ENCODE measurements around the gene TRIM4. TPM values are rescaled to one million over a fixed set of nuclear protein-coding genes. Genes with fewer than 3 reads are reported as not detected.
"Not testable (repeated sequence)": the region's sequence is repeated elsewhere in the genome, so short reads cannot be mapped to it uniquely, and the experiment has no call there.

TRIM4 gene
- total RNA-seq, 2 experiments from 2014 or later, result 26.7 to 28.0 TPM

DNA sequence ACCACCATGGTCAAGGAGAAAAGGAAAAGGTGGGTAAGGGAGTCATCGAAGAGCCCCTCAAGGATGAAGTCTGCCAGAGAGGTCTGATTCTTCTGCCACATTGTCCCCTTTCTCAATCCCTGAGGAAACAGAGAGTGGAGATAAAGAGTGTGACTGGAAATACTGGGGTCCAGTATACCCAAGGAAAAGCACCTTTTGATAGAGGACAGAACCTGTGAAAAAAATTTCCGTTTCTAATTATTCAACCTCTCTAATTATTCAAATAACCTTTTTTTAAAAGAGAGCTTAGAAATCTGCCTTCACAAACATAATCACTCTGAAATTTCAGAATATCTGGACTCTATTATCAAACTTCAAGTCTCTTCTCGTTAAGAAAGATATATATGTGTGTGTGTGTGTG is 42.4 kb downstream of the TRIM4 start, which contains the start of gene OR2AE1:
Gene OR2AE1, minus strand, starts transcription at position 101 of the 400 bp plus-strand sequence. Its CDS starts 0 bp downstream, at position 101.
- Mint-ChIP-seq H3K4me1 (ENCODE audit: low read depth) (no peaks in the 10 kb centered on the region), H3K4me3 (no peak within 1 kb of the TSS)

DNA sequence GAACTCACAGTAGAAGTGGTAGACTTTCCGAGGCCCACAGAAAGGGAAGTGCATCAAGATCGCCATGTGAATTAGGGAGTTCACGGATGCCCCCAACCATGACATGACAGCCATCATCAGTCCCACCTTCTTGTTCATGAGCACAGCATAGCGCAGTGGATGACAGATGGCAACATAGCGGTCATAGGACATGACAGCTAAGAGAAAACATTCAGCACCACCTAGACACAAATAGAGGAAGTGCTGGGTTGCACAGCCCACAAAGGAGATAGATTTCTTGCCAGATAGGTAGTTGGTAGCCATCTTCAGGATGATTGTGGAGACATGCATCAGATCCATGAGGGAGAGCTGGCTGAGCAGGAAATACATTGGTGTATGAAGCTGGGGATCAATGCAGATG is 42.8 kb downstream of the TRIM4 start:
- DNase-seq (no peak), ATAC-seq (no peak)
- Mint-ChIP-seq H3K27me3 (ENCODE audit: low read depth) (no peaks in the 10 kb centered on the region), H3K9me3 (ENCODE audit: insufficient read depth) (no peaks in the 10 kb centered on the region), H3K4me3 (no peak overlapping the region), H3K36me3 (ENCODE audit: low read depth) (peaks cover 8% of the 10 kb centered on the region), H3K4me1 (ENCODE audit: low read depth) (no peaks in the 10 kb centered on the region), H3K27ac (no peak overlapping the region)
- CTCF ChIA-PET, result interaction anchor here (1.0 to 1.4 kb wide), 3 partner anchors 37 to 118 kb away, joined by 3 to 4 read pairs (median 3); no protein-coding TSS in a partner anchor
- POLR2A ChIA-PET, result no interaction called here

More for the DNA sequence above, 42.4 kb downstream of the TRIM4 start, which contains the start of gene OR2AE1:
- Mint-ChIP-seq H3K9me3 (ENCODE audit: insufficient read depth) (no peaks in the 10 kb centered on the region), H3K27ac (no peak within 1 kb of the TSS), H3K36me3 (ENCODE audit: low read depth) (peaks cover 8% of the 10 kb centered on the region), H3K27me3 (ENCODE audit: low read depth) (no peaks in the 10 kb centered on the region)
- POLR2A ChIA-PET, result no interaction called here
- CTCF ChIA-PET, result interaction anchor here (1.0 kb wide), 2 partner anchors 37 to 113 kb away, joined by 3 to 4 read pairs; no protein-coding TSS in a partner anchor
- ATAC-seq, result no peak
- DNase-seq, result no peak

DNA sequence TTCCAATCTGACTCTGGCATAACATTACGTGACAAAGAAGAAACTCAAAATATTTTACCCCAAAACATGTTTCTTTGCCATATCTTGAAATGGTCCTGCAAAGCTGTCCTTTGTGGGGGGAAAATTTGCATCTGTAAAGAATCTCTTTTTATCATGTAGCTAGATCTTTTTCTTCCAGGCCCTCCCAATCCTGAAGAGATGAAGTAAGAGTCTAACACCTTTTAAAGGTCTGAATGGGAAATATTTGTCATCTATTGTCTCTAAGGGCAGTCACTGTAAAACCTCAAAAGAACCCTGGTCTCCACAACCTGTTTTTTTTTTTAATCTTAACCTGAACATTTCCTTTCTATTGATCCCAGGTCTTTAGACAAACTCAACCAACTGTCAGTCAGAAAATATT is 51.1 kb downstream of the TRIM4 start:
- CTCF ChIA-PET, result no interaction called here
- POLR2A ChIA-PET, result no interaction called here
- H3K27ac Mint-ChIP-seq, result no peak overlapping the region

DNA sequence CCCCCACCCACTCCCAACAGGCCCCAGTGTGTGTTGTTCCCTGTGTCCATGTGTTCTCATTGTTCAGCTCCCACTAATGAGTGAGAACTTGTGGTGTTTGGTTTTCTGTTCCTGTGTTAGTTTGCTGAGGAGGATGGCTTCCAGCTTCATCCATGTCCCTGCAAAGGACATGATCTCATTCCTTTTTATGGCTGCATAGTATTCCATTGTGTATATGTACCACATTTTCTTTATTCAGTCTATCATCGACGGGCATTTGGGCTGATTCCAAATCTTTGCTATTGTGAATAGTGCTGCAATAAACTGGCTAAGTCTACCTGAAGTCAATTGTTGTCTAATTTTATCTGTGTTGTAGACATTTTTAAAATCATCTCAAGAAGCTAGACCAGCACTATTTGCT is 51.9 kb downstream of the TRIM4 start:
- H3K27ac Mint-ChIP-seq; POLR2A ChIA-PET; DNase-seq; ATAC-seq; H3K9me3 Mint-ChIP-seq (ENCODE audit: insufficient read depth); CTCF ChIA-PET; H3K4me3 Mint-ChIP-seq; H3K36me3 Mint-ChIP-seq (ENCODE audit: low read depth); H3K4me1 Mint-ChIP-seq (ENCODE audit: low read depth): not testable (repeated sequence)
- peaks cover 14% of the 10 kb centered on the region for H3K27me3 Mint-ChIP-seq (ENCODE audit: low read depth)

More for the DNA sequence above, 51.1 kb downstream of the TRIM4 start:
- DNase-seq (no peak), ATAC-seq (no peak)
- H3K36me3 Mint-ChIP-seq (ENCODE audit: low read depth), result peaks cover 1% of the 10 kb centered on the region
- H3K27me3 Mint-ChIP-seq (ENCODE audit: low read depth), result peaks cover 14% of the 10 kb centered on the region
- no peak overlapping the region for H3K4me3 Mint-ChIP-seq
- H3K9me3 Mint-ChIP-seq (ENCODE audit: insufficient read depth), result no peaks in the 10 kb centered on the region
- H3K4me1 Mint-ChIP-seq (ENCODE audit: low read depth), result no peaks in the 10 kb centered on the region

DNA sequence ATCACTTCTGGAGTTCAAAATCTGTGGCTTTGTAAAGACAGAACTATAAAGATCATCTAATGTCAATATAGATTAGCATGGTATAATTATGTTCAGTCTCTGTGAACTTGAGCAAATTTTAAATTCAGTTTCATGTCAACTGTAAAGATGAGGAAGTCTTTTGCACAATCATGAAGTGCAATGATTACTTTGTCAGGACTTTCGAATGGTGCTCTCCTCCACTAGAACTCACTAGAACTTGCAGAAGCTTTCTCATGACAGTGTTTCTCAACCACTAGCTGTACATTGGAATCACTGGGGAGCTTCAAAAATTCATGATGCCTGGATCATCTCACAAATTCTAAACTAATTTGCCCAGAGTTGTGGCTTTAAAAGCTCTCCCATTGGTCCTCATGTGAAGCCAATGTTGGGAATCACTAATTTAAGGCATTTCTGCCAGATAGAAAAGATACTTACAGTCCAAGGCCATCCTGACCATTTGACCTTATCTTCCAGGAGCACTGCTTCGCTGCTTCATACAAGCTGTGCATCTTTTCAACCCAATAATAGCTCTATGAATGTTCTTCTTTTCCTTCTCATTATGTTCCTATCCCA is 55.4 kb downstream of the TRIM4 start:
- H3K36me3 Mint-ChIP-seq (ENCODE audit: low read depth), result no peaks in the 10 kb centered on the region
- no peak overlapping the region for H3K27ac Mint-ChIP-seq
- H3K4me1 Mint-ChIP-seq (ENCODE audit: low read depth), result no peaks in the 10 kb centered on the region
- no peak for DNase-seq
- no peak overlapping the region for H3K4me3 Mint-ChIP-seq
- ChIA-PET POLR2A (no interaction called here), CTCF (interaction anchor here (1.2 kb wide), 1 partner anchor 12 kb away, joined by 4 read pairs; no protein-coding TSS in a partner anchor)
- peaks cover 17% of the 10 kb centered on the region for H3K27me3 Mint-ChIP-seq (ENCODE audit: low read depth)
- no peaks in the 10 kb centered on the region for H3K9me3 Mint-ChIP-seq (ENCODE audit: insufficient read depth)
- ATAC-seq, result no peak

DNA sequence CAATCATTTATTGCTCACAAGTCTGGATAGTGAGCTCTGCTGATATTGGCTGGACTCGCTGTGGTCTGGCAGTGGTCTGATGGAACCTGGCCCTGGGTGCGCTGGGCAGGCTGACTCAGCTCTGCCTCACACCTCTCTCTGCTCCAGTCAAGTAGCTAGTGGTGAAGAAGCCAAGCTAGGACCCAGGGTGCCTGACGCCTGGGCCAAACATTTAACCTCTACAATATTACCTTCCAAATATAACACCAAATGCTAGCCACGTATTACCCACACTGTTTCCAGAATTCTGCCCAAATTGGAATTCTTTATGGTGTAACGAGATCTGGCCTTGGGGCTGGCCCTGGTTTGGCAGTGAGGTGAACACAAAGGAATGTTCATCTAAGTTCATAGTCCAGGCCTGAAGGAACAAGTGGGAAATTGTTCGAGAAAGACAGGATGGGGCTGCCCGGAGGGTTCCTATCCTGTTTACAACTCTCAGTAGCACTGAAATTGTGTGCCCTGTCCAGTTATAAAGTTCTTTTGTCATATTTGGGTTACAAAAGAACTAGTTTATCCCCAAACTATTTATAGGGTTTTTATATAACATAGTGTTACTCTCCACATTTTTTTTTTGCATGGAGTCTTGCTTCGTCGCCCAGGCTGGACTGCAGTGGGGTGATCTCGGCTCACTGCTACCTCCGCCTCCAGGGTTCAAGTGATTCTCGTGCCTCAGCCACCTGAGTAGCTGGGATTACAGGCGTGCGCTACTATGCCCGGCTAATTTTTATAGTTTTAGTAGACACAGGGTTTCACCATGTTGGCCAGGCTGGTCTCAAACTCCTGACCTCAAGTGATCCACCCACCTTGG is 58.8 kb downstream of the TRIM4 start:
- H3K4me3 Mint-ChIP-seq, result no peak overlapping the region
- POLR2A ChIA-PET, result no interaction called here
- ATAC-seq (no peak), DNase-seq (no peak)
- CTCF ChIA-PET, result no interaction called here
- H3K36me3 Mint-ChIP-seq (ENCODE audit: low read depth), result no peaks in the 10 kb centered on the region
- H3K27ac Mint-ChIP-seq, result no peak overlapping the region
- no peaks in the 10 kb centered on the region for H3K9me3 Mint-ChIP-seq (ENCODE audit: insufficient read depth)
- H3K27me3 Mint-ChIP-seq (ENCODE audit: low read depth), result peaks cover 7% of the 10 kb centered on the region
- no peaks in the 10 kb centered on the region for H3K4me1 Mint-ChIP-seq (ENCODE audit: low read depth)

DNA sequence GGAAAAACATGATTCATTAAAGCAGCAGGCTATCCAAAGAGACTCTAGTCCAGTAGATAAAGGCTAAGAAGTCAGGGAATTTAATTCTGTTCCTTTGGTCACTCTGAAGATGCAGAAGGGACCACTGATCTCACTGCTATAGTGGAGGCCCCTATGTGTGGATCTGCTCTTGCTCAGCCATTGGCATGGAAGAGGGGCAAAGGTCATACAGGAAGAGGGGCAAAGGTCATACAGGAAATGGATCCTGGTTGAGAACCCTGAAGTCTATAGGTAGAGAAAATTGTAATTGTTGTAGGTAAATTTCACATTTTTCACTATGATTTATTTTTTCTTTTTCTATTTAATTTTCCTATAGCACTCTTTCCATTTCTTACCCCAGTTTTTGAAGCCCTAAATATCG is 64.1 kb downstream of the TRIM4 start:
- Mint-ChIP-seq H3K27me3 (ENCODE audit: low read depth) (peaks cover 9% of the 10 kb centered on the region), H3K4me1 (ENCODE audit: low read depth) (no peaks in the 10 kb centered on the region), H3K4me3 (no peak overlapping the region), H3K9me3 (ENCODE audit: insufficient read depth) (no peaks in the 10 kb centered on the region), H3K27ac (no peak overlapping the region), H3K36me3 (ENCODE audit: low read depth) (no peaks in the 10 kb centered on the region)
- DNase-seq, result no peak
- POLR2A ChIA-PET, result no interaction called here
- ATAC-seq, result no peak
- CTCF ChIA-PET, result interaction anchor here (1.0 kb wide), 1 partner anchor 124 kb away, joined by 3 read pairs; no protein-coding TSS in a partner anchor

DNA sequence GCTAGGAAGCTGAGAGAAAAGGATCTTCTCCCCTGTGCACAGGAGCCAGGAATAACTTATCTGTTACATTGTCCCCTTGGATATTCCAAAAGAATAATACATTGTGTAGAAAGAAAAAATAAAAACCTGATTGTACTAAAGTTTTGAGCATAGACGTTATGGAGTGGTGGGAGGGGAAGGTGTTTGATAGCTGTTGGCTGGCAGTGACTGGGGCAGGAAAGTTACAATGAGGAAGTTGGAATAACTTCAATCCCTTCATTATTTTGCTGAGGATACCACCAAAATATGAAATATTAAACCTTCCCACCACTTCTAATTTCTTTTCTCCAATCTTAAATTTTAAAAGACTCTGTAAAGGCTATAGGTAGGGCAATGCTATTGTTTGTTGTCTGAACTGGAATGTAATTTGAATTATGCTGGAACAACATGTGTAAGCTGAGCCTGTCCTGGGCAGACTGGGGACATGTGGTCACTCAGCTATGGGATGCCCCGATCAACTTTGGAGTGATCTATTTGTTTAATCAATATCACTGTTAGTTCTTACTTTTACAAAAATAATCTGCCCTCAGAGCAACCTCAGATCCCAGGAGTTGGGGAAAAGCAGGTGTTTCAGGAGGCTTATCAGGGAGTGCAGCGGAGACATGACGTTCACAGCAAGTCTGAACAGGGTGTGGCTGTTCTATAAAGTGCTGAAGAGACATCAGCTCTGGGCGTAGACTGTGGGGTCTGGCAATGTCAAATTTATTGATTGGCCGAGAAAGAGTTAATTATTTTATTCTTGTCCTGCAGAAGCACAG is 70.7 kb downstream of the TRIM4 start:
- ChIA-PET CTCF (no interaction called here), POLR2A (no interaction called here)
- no peaks in the 10 kb centered on the region for H3K36me3 Mint-ChIP-seq (ENCODE audit: low read depth)
- peaks cover 3% of the 10 kb centered on the region for H3K4me1 Mint-ChIP-seq (ENCODE audit: low read depth)
- H3K9me3 Mint-ChIP-seq (ENCODE audit: insufficient read depth), result no peaks in the 10 kb centered on the region
- peaks cover 9% of the 10 kb centered on the region for H3K27me3 Mint-ChIP-seq (ENCODE audit: low read depth)
- DNase-seq (no peak), ATAC-seq (no peak)
- no peak overlapping the region for H3K4me3 Mint-ChIP-seq
- H3K27ac Mint-ChIP-seq, result no peak overlapping the region

DNA sequence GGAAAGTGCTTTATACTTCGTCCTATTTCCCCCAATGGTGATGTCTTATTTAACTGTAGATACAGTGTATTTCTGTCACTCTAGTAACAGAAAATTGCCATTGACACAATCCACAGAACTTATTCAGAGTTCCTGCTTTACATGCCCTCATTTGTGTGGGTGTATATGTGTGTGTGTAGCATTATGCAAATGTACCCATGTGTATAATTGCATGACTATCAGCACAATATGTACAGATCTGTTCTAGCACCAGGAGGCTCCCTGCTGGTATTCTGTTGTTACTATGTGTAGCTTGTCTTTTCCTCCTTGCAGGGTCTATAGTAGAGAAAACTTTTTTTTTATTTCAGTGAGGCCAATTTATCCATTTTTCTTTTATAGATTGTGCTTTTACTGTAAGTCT is 75.0 kb downstream of the TRIM4 start:
- ChIA-PET CTCF (no interaction called here), POLR2A (no interaction called here)
- DNase-seq (no peak), ATAC-seq (no peak)
- H3K36me3 Mint-ChIP-seq (ENCODE audit: low read depth), result no peaks in the 10 kb centered on the region
- H3K4me1 Mint-ChIP-seq (ENCODE audit: low read depth), result peaks cover 3% of the 10 kb centered on the region
- H3K9me3 Mint-ChIP-seq (ENCODE audit: insufficient read depth), result no peaks in the 10 kb centered on the region
- no peak overlapping the region for H3K4me3 Mint-ChIP-seq
- no peak overlapping the region for H3K27ac Mint-ChIP-seq
- peaks cover 8% of the 10 kb centered on the region for H3K27me3 Mint-ChIP-seq (ENCODE audit: low read depth)

DNA sequence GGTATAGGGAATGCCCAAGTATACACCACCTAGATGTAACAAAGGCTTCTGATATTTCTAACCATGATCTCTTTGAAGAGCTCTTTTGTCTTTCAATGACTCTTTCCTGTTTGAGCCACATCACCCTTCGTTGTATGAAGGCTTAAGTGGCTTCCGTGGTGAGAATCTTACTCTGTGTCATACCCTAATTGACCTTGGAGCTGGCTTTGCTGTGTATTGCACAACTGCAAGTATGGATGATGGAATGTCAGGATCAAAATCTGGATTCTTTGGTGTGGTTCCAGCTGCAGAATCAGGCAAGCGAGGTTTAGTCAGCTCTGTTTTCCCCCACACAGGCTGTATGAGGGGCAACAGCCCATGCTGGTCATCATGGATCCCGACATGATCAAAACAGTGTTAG is 75.5 kb downstream of the TRIM4 start:
- ChIA-PET POLR2A (no interaction called here), CTCF (no interaction called here)
- no peak for ATAC-seq
- DNase-seq, result no peak
- H3K27me3 Mint-ChIP-seq (ENCODE audit: low read depth), result peaks cover 11% of the 10 kb centered on the region
- no peak overlapping the region for H3K27ac Mint-ChIP-seq
- H3K4me3 Mint-ChIP-seq, result no peak overlapping the region
- H3K9me3 Mint-ChIP-seq (ENCODE audit: insufficient read depth), result no peaks in the 10 kb centered on the region
- H3K4me1 Mint-ChIP-seq (ENCODE audit: low read depth), result peaks cover 3% of the 10 kb centered on the region
- H3K36me3 Mint-ChIP-seq (ENCODE audit: low read depth), result no peaks in the 10 kb centered on the region

DNA sequence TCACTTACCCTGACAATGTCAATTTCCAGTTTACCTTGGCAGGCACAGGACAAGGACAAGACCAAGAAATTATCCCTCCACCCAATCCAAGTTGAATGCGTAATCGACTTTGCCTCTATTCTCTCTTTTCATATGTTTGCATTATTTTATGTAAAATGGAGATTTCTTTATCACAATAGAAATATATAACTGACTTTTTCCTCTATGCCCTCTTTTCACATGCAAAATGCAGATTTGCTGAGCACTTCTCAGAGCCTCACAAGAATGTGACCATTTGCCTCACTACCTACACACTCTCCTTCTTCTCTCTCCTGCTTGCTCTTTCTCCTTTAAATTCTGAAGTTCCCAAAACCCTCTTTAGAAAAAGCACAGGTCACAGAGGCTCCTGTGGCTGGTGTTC is 76.4 kb downstream of the TRIM4 start:
- ChIA-PET CTCF (no interaction called here), POLR2A (no interaction called here)
- Mint-ChIP-seq H3K9me3 (ENCODE audit: insufficient read depth) (no peaks in the 10 kb centered on the region), H3K27ac (no peak overlapping the region), H3K36me3 (ENCODE audit: low read depth) (no peaks in the 10 kb centered on the region), H3K4me3 (no peak overlapping the region), H3K27me3 (ENCODE audit: low read depth) (peaks cover 11% of the 10 kb centered on the region), H3K4me1 (ENCODE audit: low read depth) (peaks cover 4% of the 10 kb centered on the region)
- no peak for ATAC-seq
- no peak for DNase-seq

All from activated CD8-positive, alpha-beta T cell treated with anti-CD3 and anti-CD28 coated beads, Interleukin-2, amount 10 ng/mL, durations not matched to agents 7 days and 5 days (primary cell).